K562 (cell line): ENCODE measurements around the gene MLLT3. TPM values are rescaled to one million over a fixed set of nuclear protein-coding genes. Genes with fewer than 3 reads are reported as not detected.

Source experiments
- ATAC-seq: fragments of 200-7000 bp; cut with Tn5 transposase; 3 replicates; pipeline ENCODE4 v1.9.1; 2020; ENCODE audit warnings: moderate library complexity
- BruUV-seq: library from RNA; stranded (reverse); fragments of 400-500 nt; replicated peaks from 2 replicates; lab custom pipeline; 2021; lab: Mats Ljungman, UMichigan
- CTCF ChIA-PET: fragments of 300-600 bp; formaldehyde crosslinking; extraction: SDS; loops from one replicate; lab custom pipeline; 2021; ENCODE audit warnings: low intra/inter-chr PET ratio; lab: Yijun Ruan, JAX
- POLR2A ChIA-PET: fragments of 300-600, 350-650 bp; sonication (Branson Sonifier 250); formaldehyde crosslinking; extraction: SDS; loops from one replicate; lab custom pipeline; 2021; ENCODE audit warnings: antibody characterized with exemption, inconsistent platforms; lab: Yijun Ruan, JAX
- DNase-seq, 4 experiments: peaks; one replicate each; pipeline versions ENCODE4 v3.0.0 to v3.0.0-alpha.2; 2011 to 2018; ENCODE audit warnings: low spot score in 3 of 4, mixed read lengths in 3 of 4; ENCODE audit errors: extremely low read depth in 1 of 4
- FAIRE-seq: peaks from 2 replicates; lab custom pipeline; 2011; peaks lifted over from hg19 to GRCh38; lab: Jason Lieb, UNC
- H2AFZ ChIP-seq: 2 replicates; pipeline ENCODE4 v1.6.0; 2011; ENCODE audit warnings: low read depth, low read length, control low read depth, inconsistent platforms
- H3K27ac ChIP-seq: fragments of 200-600 bp; 3 replicates; pipeline ENCODE4 v1.8.0; 2011; ENCODE audit warnings: low read depth, mild to moderate bottlenecking, control low read depth, inconsistent platforms, low read length, moderate library complexity, mixed read lengths; ENCODE audit errors: extremely low read depth
- H3K27me3 ChIP-seq, 2 experiments: fragments of 300-600 bp in 1 of 2; 2 replicates in 1 of 2; 3 replicates in 1 of 2; pipeline versions ENCODE4 v1.6.0 to v1.8.0; 2011; ENCODE audit warnings: inconsistent platforms in 2 of 2, low read length in 2 of 2, mild to moderate bottlenecking in 1 of 2, mixed read lengths in 1 of 2, moderate library complexity in 1 of 2; ENCODE audit not compliant: control insufficient read depth in 2 of 2, insufficient read depth in 2 of 2
- H3K36me3 ChIP-seq: fragments of 300-600 bp; 3 replicates; pipeline ENCODE4 v1.8.0; 2011; ENCODE audit warnings: mild to moderate bottlenecking, low read length, inconsistent platforms; ENCODE audit not compliant: control insufficient read depth, insufficient read depth
- H3K4me1 ChIP-seq, 2 experiments: fragments of 200-600 bp in 1 of 2; replicated peaks in 1 of 2; 2 replicates in 1 of 2; 3 replicates in 1 of 2; pipeline versions ENCODE4 v1.5.1 to v1.8.0; 2011; ENCODE audit warnings: inconsistent platforms in 2 of 2, low read length in 2 of 2, mild to moderate bottlenecking in 1 of 2, mixed read lengths in 1 of 2, moderate library complexity in 1 of 2; ENCODE audit not compliant: control insufficient read depth in 2 of 2, insufficient read depth in 2 of 2
- H3K4me2 ChIP-seq: 2 replicates; pipeline ENCODE4 v1.6.1; 2011; ENCODE audit warnings: low read length, control low read depth, inconsistent platforms, mixed read lengths; ENCODE audit not compliant: insufficient read depth
- H3K4me3 ChIP-seq: fragments of 200-600 bp; sonication (generic), shearing (Covaris generic); 2 replicates; pipeline ENCODE4 v1.5.1; 2016; ENCODE audit warnings: control low read depth, inconsistent platforms
- H3K79me2 ChIP-seq: fragments of 200-600 bp; 3 replicates; pipeline ENCODE4 v1.8.0; 2011; ENCODE audit warnings: low read length, inconsistent platforms; ENCODE audit not compliant: control insufficient read depth, insufficient read depth
- H3K9ac ChIP-seq, 2 experiments: 2 replicates each; pipeline versions ENCODE4 v1.6.0 to v1.6.1; 2011; ENCODE audit warnings: low read depth in 2 of 2, low read length in 2 of 2, control low read depth in 1 of 2, inconsistent platforms in 1 of 2, mild to moderate bottlenecking in 1 of 2, mixed read lengths in 1 of 2; ENCODE audit not compliant: insufficient read depth in 1 of 2
- H3K9me1 ChIP-seq: one replicate; pipeline ENCODE4 v1.6.0; 2011; ENCODE audit warnings: inconsistent platforms, mild to moderate bottlenecking, low read length, moderate library complexity; ENCODE audit not compliant: control insufficient read depth, insufficient read depth
- H3K9me3 ChIP-seq: replicated peaks from 2 replicates; pipeline ENCODE4 v1.5.1; 2011; ENCODE audit warnings: low read depth, low read length, inconsistent platforms; ENCODE audit not compliant: control insufficient read depth, insufficient read depth
- H4K20me1 ChIP-seq: replicated peaks from 2 replicates; pipeline ENCODE4 v1.6.1; 2011; ENCODE audit warnings: low read length, inconsistent platforms, mixed read lengths; ENCODE audit not compliant: control insufficient read depth, insufficient read depth
- ATF3 ChIP-seq, 2 experiments: fragments of 450-650 bp in 1 of 2; sonication (generic) in 1 of 2; formaldehyde crosslinking in 1 of 2; IDR thresholded peaks in 1 of 2; conservative IDR thresholded peaks in 1 of 2; 2 replicates each; pipeline versions ENCODE4 v1.6.1 to v1.8.1; 2016 to 2023; ENCODE audit warnings: mild to moderate bottlenecking in 2 of 2, moderate library complexity in 2 of 2, inconsistent platforms in 1 of 2, missing genetic modification reagents in 1 of 2
- CREBBP ChIP-seq: IDR thresholded peaks from one replicate; pipeline ENCODE4 v1.6.1; 2012; ENCODE audit warnings: low read depth, mild to moderate bottlenecking, control low read depth, inconsistent platforms, low read length
- CTBP1 ChIP-seq: fragments of 450-650 bp; IDR thresholded peaks from 2 replicates; pipeline ENCODE4 v1.6.1; 2016; ENCODE audit warnings: borderline replicate concordance
- FOXP1 ChIP-seq: sonication (generic); formaldehyde crosslinking; IDR thresholded peaks from 2 replicates; pipeline ENCODE4 v1.8.0; 2022; ENCODE audit warnings: mild to moderate bottlenecking, missing genetic modification reagents
- NR4A1 ChIP-seq, 2 experiments: fragments of 250-450 bp in 1 of 2; fragments of 450-650 bp in 1 of 2; sonication (Bioruptor Pico) in 1 of 2; IDR thresholded peaks; 2 replicates each; pipeline versions ENCODE4 v1.4.0 to v1.6.1; 2016 to 2020; ENCODE audit warnings: mild to moderate bottlenecking in 2 of 2, missing compliant biosample characterization in 1 of 2, missing genetic modification characterization in 1 of 2, moderate library complexity in 1 of 2
- POLR3G ChIP-seq: IDR thresholded peaks from 2 replicates; pipeline ENCODE4 v1.6.1; 2011; ENCODE audit not compliant: insufficient read length, insufficient replicate concordance; ENCODE audit errors: extremely low read depth
- RAD51 ChIP-seq: fragments of 450-650 bp; IDR thresholded peaks from 2 replicates; pipeline ENCODE4 v1.7.1; 2016; ENCODE audit warnings: low read depth, mild to moderate bottlenecking, borderline replicate concordance
- RBM39 ChIP-seq: fragments of 200-400 bp; formaldehyde crosslinking; optimal IDR thresholded peaks from 2 replicates; pipeline ENCODE3; 2018; ENCODE audit warnings: low read depth, low read length
- SIX5 ChIP-seq, 2 experiments: IDR thresholded peaks; 2 replicates each; pipeline ENCODE4 v1.6.1; 2011; ENCODE audit warnings: low read length in 2 of 2, borderline replicate concordance in 1 of 2, low read depth in 1 of 2, mild to moderate bottlenecking in 1 of 2, moderate library complexity in 1 of 2; ENCODE audit not compliant: insufficient read depth in 1 of 2
- SMAD3 ChIP-seq: fragments of 450-650 bp; formaldehyde crosslinking; conservative IDR thresholded peaks from 2 replicates; pipeline ENCODE4 v1.4.0; 2020; ENCODE audit warnings: mild to moderate bottlenecking
- ZNF280B ChIP-seq: fragments of 250-450 bp; sonication (Bioruptor Pico); IDR thresholded peaks from 2 replicates; pipeline ENCODE4 v1.5.1; 2021; ENCODE audit warnings: mild to moderate bottlenecking
- WGBS: fragments of 100-300 bp; shearing (Covaris generic); methylation state at CpG from one replicate; pipeline ENCODE4 v1.1.6; 2016; ENCODE audit warnings: low coverage, mixed read lengths; ENCODE audit not compliant: insufficient coverage; ENCODE audit errors: missing lambda C conversion rate; 5-methylcytosine and 5-hydroxymethylcytosine counted together
- in situ Hi-C: fragments of 300-500 bp; cut with MboI; formaldehyde crosslinking; loops from 4 replicates; pipeline ENCODE4 v1.15.0; 2018; ENCODE audit warnings: inconsistent platforms, mixed read lengths
- intact Hi-C: fragments of 100-400 bp; cut with micrococcal nuclease; formaldehyde crosslinking; loops from 2 replicates; pipeline ENCODE4 v1.14.2; 2022
- polyA plus RNA-seq, 8 experiments: library from polyadenylated mRNA; depleted of rRNA in 4 of 8; stranded (reverse) in 5 of 8; unstranded in 3 of 8; fragments of >200 nt; fragmentation: Nextera tagmentation in 2 of 8; fragmentation: Illumina TruSeq in 1 of 8; extraction: Ambion mirVana in 2 of 8; extraction: Trizol in 1 of 8; gene quantifications; 2 replicates each; pipeline versions ENCODE4 v1.2.1 to v1.2.3, GENCODE V29; 2011 to 2014; ENCODE audit warnings: inconsistent platforms in 1 of 8, missing spikeins in 1 of 8
- total RNA-seq, 7 experiments: library from RNA; depleted of rRNA in 6 of 7; stranded (reverse); fragments of >200 nt in 6 of 7; fragmentation: Illumina TruSeq in 2 of 7; extraction: Trizol in 2 of 7; gene quantifications; 2 replicates each; pipeline versions ENCODE4 v1.2.1 to v1.2.3, GENCODE V29; 2011 to 2021; ENCODE audit warnings: low replicate concordance in 1 of 7

MLLT3 gene
- total and polyA plus RNA-seq, 9 of the 15 experiments (the other 6 are each of a cell fraction or from before 2014, with no cell fraction given), result 0.07 to 0.42 (median 0.22) TPM; not detected in 4

GRCh38 chr9:20472342-20473045, 149.8 kb downstream of the MLLT3 start:
- no peak for DNase-seq
- Histone ChIP-seq H3K4me1 (no peaks in the 10 kb centered on the region), H3K27ac (no peak overlapping the region), H3K27me3 (no peaks in the 10 kb centered on the region), H3K36me3 (no peaks in the 10 kb centered on the region), H3K9me1 (no peaks in the 10 kb centered on the region)
- no peak for FAIRE-seq
- POLR2A ChIA-PET, result no interaction called here
- TF ChIP-seq RBM39 (no peak), CTBP1 (no peak), SMAD3 (CRISPR knock-in tag) (no peak), SIX5 (IDR thresholded peaks at IDR 0.05; ENCODE audit: borderline replicate concordance in 1 of 2, insufficient read depth in 1 of 2, low read depth in 1 of 2, low read length in 2 of 2) (no peak), RAD51 (no peak), CREBBP (no peak), NR4A1 (CRISPR knock-in tag; IDR thresholded peaks at IDR 0.05) (no peak), NR4A1 (tag; IDR thresholded peaks at IDR 0.05) (no peak), ATF3 (IDR thresholded peaks at IDR 0.05) (no peak), ATF3 (CRISPR knock-in tag; conservative IDR thresholded peaks at IDR 0.05) (no peak), ZNF280B (CRISPR knock-in tag) (no peak), FOXP1 (CRISPR knock-in tag) (no peak), POLR3G (no peak)
- TF ChIP-seq, all 486 proteins: peak for 0
- ATAC-seq, result no peak
- H3K4me3 ChIP-seq, result no peak overlapping the region
- no peak overlapping the region for H3K4me2 ChIP-seq
- H3K79me2 ChIP-seq, result no peaks in the 10 kb centered on the region
- H3K9me3 ChIP-seq, result no peaks in the 10 kb centered on the region; the same call in 1 of the 2 replicates
- no peak overlapping the region for H2AFZ ChIP-seq
- CTCF ChIA-PET, result no interaction called here
- BruUV-seq, result no TSS peak
- in situ Hi-C loops, result no loop called here
- no peaks in the 10 kb centered on the region for H4K20me1 ChIP-seq
- intact Hi-C loops, result no loop called here
- 0% methylated on average over 2 of the region's 2 CpGs for WGBS
- no peak overlapping the region for H3K9ac ChIP-seq
